Measurements from ENCODE around the gene BMP7.

The BMP7 gene

GRCh38 chr20:57224641-57225138, 41.8 kb downstream of the BMP7 start:
- no peak for DNase-seq

GRCh38 chr20:57223648-57224489, 42.6 kb downstream of the BMP7 start:
- no peak for DNase-seq

GRCh38 chr20:57222631-57222950, 43.9 kb downstream of the BMP7 start:
- DNase-seq, result no peak

GRCh38 chr20:57221916-57222630, 44.4 kb downstream of the BMP7 start:
- DNase-seq, result no peak

GRCh38 chr20:57220337-57221145, 45.9 kb downstream of the BMP7 start:
- DNase-seq, result no peak

GRCh38 chr20:57219071-57219677, 47.3 kb downstream of the BMP7 start:
- DNase-seq, result no peak

GRCh38 chr20:57218489-57218888, 48.0 kb downstream of the BMP7 start:
- DNase-seq, result no peak

- no peak for DNase-seq
Measured at GRCh38 chr20:57217802-57218201, 48.6 kb downstream of the BMP7 start.

GRCh38 chr20:57216669-57217068, 49.8 kb downstream of the BMP7 start:
- no peak for DNase-seq

GRCh38 chr20:57215826-57216471, 50.5 kb downstream of the BMP7 start:
- DNase-seq, result no peak

- no peak for DNase-seq
Measured at GRCh38 chr20:57215426-57215825, 51.0 kb downstream of the BMP7 start.

- no peak for DNase-seq
Measured at GRCh38 chr20:57214948-57215347, 51.5 kb downstream of the BMP7 start.

GRCh38 chr20:57214427-57214826, 52.0 kb downstream of the BMP7 start:
- no peak for DNase-seq

GRCh38 chr20:57213924-57214323, 52.5 kb downstream of the BMP7 start:
- no peak for DNase-seq

- no peak for DNase-seq
Measured at GRCh38 chr20:57213291-57213690, 53.1 kb downstream of the BMP7 start.

GRCh38 chr20:57212534-57213276, 53.7 kb downstream of the BMP7 start:
- DNase-seq, result no peak

- DNase-seq, result no peak
Measured at GRCh38 chr20:57211908-57212533, 54.4 kb downstream of the BMP7 start.

- no peak for DNase-seq
Measured at GRCh38 chr20:57211406-57211805, 55.0 kb downstream of the BMP7 start.

GRCh38 chr20:57210911-57211280, 55.5 kb downstream of the BMP7 start:
- DNase-seq, result no peak

- DNase-seq, result no peak
Measured at GRCh38 chr20:57210054-57210910, 56.2 kb downstream of the BMP7 start.
